ENCODE results near the gene PHF14. TPM values are rescaled to one million over a fixed set of nuclear protein-coding genes. Genes with fewer than 3 reads are reported as not detected.

Gene PHF14
- polyA plus RNA-seq, 3 donors = 4.8 to 7.4 (median 5.4) TPM

GRCh38 chr7:11083214-11083568 lies 109.5 kb downstream of the PHF14 start:
- no peak overlapping the region for H3K27ac ChIP-seq (ENCODE audit: low read depth in 1 of 2, low read length in 2 of 2)
- intact Hi-C loops (cut with micrococcal nuclease) = no loop called here
- H3K9ac ChIP-seq (ENCODE audit: insufficient read depth, low read length, poor library complexity, severe bottlenecking) = no peak overlapping the region
- Mint-ChIP-seq H3K27me3 (ENCODE audit: low read depth in 3 of 3) (no peaks in the 10 kb centered on the region), H3K9me3 (peaks cover 2 to 8% (median 3%) of the 10 kb centered on the region in 7 donors), H3K36me3 (peaks cover 13 to 16% of the 10 kb centered on the region in 2 donors), H3K4me3 (no peak overlapping the region), H3K4me1 (no peaks in the 10 kb centered on the region), H3K27ac (no peak overlapping the region)
- no peak overlapping the region for H3K4me2 ChIP-seq (replicated peaks; ENCODE audit: extremely low read depth, low read length, poor library complexity, severe bottlenecking)
- no peak for DNase-seq
- H3K9me3 ChIP-seq (replicated peaks in 1 of 2; ENCODE audit: control insufficient read depth in 1 of 2, insufficient read depth in 1 of 2, low read length in 2 of 2) = peaks cover 0 to 5% of the 10 kb centered on the region in 2 donors
- H3K4me1 ChIP-seq (ENCODE audit: control insufficient read depth in 1 of 2, insufficient read depth in 2 of 2, low read length in 2 of 2) = no peaks in the 10 kb centered on the region
- peaks cover 0 to 2% of the 10 kb centered on the region in 2 donors for H3K36me3 ChIP-seq (replicated peaks in 1 of 2; ENCODE audit: control insufficient read depth in 1 of 2, insufficient read depth in 2 of 2, low read length in 2 of 2)
- H4K20me1 ChIP-seq (ENCODE audit: insufficient read depth, low read length) = no peaks in the 10 kb centered on the region
- no peaks in the 10 kb centered on the region for H3K27me3 ChIP-seq (ENCODE audit: control insufficient read depth in 2 of 2, insufficient read depth in 2 of 2, low read length in 2 of 2)
- no peak overlapping the region for H2AFZ ChIP-seq (ENCODE audit: insufficient read depth, low read depth, low read length, poor library complexity, severe bottlenecking)
- no peaks in the 10 kb centered on the region for H3K79me2 ChIP-seq (ENCODE audit: insufficient read depth, low read length)
- WGBS (ENCODE audit: insufficient coverage) = 13% methylated on average over 4 of the region's 7 CpGs
- TF ChIP-seq CTCF (IDR thresholded peaks at IDR 0.05) = no peak
- no peak overlapping the region for H3K4me3 ChIP-seq (replicated peaks in 1 of 3; ENCODE audit: low read depth in 2 of 3, low read length in 3 of 3)

- H3K36me3 Mint-ChIP-seq = peaks cover 11 to 16% of the 10 kb centered on the region in 2 donors
- Histone ChIP-seq H3K4me3 (replicated peaks in 1 of 3; ENCODE audit: low read depth in 2 of 3, low read length in 3 of 3) (no peak overlapping the region), H3K9ac (ENCODE audit: insufficient read depth, low read length, poor library complexity, severe bottlenecking) (no peak overlapping the region), H3K4me1 (ENCODE audit: control insufficient read depth in 1 of 2, insufficient read depth in 2 of 2, low read length in 2 of 2) (no peaks in the 10 kb centered on the region), H3K79me2 (ENCODE audit: insufficient read depth, low read length) (no peaks in the 10 kb centered on the region), H3K36me3 (replicated peaks in 1 of 2; ENCODE audit: control insufficient read depth in 1 of 2, insufficient read depth in 2 of 2, low read length in 2 of 2) (no peaks in the 10 kb centered on the region), H3K27me3 (ENCODE audit: control insufficient read depth in 2 of 2, insufficient read depth in 2 of 2, low read length in 2 of 2) (no peaks in the 10 kb centered on the region), H3K4me2 (replicated peaks; ENCODE audit: extremely low read depth, low read length, poor library complexity, severe bottlenecking) (no peak overlapping the region), H4K20me1 (ENCODE audit: insufficient read depth, low read length) (no peaks in the 10 kb centered on the region), H2AFZ (ENCODE audit: insufficient read depth, low read depth, low read length, poor library complexity, severe bottlenecking) (no peak overlapping the region), H3K9me3 (replicated peaks in 1 of 2; ENCODE audit: control insufficient read depth in 1 of 2, insufficient read depth in 1 of 2, low read length in 2 of 2) (no peaks in the 10 kb centered on the region), H3K27ac (ENCODE audit: low read depth in 1 of 2, low read length in 2 of 2) (no peak overlapping the region)
- H3K9me3 Mint-ChIP-seq = no peaks in the 10 kb centered on the region
- no peaks in the 10 kb centered on the region for H3K27me3 Mint-ChIP-seq (ENCODE audit: low read depth in 3 of 3)
- no peak for DNase-seq
- no CpG with 5 or more reads among the region's 2 CpGs for WGBS (ENCODE audit: insufficient coverage)
- no peaks in the 10 kb centered on the region for H3K4me1 Mint-ChIP-seq
- no peak overlapping the region for H3K4me3 Mint-ChIP-seq
- intact Hi-C loops (cut with micrococcal nuclease) = no loop called here
- no peak for TF ChIP-seq CTCF (IDR thresholded peaks at IDR 0.05)
- no peak overlapping the region for H3K27ac Mint-ChIP-seq
Observed at GRCh38 chr7:11104578-11104977, 130.9 kb downstream of the PHF14 start.

Measured in CD14-positive monocyte (primary cell).